T-helper 2 cell (primary cell): ENCODE data around the gene ZNF487.
"Not testable (repeated sequence)": the region's sequence is repeated elsewhere in the genome, so short reads cannot be mapped to it uniquely, and the experiment has no call there.

Experiments used
- DNase-seq, 5 experiments: peaks; one replicate each; pipeline versions ENCODE4 v3.0.0 to v3.0.0-alpha.2; 2012 to 2022

The ZNF487 gene

DNA sequence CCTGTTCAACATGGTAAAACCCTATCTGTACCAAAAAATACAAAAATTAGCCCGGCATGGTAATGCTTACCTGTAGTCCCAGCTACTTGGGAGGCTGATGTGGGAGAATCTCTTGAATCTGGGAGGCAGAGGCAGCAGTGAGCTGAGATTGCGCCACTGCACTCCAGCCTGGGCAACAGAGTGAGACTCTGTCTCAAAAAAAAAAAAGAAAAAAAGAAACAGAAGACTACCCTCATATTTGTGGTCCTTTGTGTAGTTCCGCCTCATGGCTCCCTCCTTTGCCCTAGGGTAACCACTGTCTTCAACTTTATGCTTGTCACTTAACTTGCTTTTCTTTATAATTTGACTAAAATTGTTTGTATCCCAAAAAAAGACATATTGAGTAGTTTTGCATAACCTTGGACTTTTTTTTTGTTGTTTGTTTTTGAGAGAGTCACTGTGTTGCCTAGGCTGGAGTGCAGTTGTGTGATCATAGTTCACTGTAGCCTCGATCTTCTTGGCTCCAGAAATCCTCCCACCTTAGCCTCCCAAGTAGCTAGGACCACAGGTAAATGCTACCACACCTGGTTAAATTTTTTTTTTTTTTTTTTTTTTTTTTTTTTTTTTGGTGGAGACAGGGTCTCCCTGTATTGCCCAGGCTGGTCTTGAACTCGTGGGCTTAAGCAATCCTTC lies 3.7 kb downstream of the ZNF487 start:
- DNase-seq, result no peak

- no peak for DNase-seq
These were observed 7.4 kb downstream of the ZNF487 start for GRCh38 chr10:43444323-43444722.

DNA sequence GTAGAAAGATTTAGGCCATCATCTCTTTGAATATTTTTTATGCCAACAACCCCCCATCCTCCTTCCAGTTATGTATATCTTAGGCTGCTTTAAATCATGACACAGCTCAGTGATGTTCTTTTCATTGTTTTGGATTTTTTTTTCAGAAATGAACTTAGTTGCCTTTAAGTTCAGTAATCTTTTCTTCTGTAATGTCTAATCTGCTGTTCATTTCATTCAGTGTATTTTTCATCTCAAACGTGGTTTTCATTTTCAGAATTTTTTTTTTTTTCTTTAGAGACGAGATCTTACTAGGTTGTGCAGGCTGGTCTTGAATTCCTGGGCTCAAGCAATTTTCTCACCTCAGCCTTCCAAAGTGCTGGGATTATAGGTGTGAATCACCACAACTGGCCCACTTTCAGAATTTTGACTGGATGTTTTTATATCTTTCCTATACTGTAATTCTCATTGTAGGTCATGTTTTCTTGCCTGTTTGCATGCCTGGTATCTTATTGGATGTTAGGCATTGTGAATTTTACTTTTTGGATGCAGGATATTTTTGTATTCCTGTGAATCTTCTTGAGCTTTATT lies 8.1 kb downstream of the ZNF487 start:
- DNase-seq, result no peak

- DNase-seq, result peak in 1 of 5 experiments; percentile 10
These were observed 9.5 kb downstream of the ZNF487 start for GRCh38 chr10:43446219-43447017.

DNA sequence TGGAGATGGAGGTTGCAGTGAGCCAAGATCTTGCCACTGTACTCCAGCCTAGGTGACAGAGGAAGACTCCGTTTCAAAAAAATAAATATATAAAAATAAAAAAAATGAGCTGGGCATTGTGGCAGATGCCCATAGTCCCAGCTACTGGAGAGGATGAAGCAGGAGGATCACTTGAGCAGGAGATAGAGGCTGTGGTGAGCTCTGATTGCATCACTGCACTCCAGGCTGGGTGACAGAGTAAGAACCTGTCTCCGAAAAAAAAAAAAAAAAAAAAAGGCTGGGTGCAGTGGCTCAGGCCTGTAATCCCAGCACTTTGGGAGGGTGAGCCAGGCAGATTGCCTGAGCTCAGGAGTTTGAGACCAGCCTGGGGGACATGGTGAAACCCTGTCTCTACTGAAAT lies 11.8 kb downstream of the ZNF487 start:
- no peak for DNase-seq

DNA sequence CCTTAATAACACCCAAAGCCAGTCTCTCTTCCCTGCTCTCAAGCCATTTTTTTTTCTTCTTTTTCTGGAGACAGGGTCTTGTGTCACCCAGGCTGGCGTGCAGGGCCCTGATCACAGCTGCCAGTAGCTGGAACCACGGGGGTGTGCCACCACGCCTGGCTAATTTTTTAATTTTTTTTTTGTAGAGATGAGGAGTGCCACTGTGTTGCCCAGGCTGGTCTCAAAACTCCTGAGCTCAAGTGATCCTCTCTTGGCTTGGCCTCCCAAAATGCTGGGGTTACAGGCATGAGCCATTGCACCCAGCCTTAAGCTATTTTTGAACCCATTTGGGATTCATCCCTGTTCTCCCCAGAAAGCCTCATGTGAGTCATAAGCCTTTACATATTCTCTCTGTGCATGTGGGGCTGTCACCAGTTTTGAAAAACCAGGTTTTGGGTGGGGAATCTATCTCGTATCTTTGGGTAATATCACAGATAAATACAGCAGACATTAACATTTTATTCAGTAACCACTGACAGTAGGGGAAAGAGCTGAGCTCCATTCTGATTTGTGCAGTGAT lies 15.5 kb downstream of the ZNF487 start:
- DNase-seq, result no peak

DNA sequence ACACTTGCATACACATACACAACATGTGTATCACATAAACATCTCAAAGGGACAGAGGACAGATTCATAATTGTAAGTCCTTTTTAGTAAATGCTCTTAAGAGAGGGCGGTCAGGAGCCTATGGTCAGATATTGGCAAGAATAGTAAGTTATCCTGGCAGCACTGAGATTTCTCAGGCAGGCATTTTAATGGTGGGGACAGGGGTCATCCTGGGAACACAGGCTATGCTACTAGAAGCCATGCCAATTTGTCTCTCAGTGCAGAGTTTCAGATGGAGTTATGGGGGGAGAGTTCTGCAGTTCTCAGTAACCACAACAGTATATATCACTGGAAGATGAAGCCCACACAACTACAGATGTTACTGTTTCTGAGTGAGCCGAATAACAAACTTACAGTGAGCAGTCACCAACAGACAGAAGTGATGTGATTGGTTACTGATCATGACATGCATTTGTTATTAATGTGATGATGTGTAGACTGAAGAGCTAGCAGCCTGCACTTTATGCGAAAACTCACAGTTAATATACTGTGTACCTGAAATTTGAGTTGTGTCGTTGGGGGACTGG lies 16.4 kb downstream of the ZNF487 start:
- DNase-seq, result peak in 1 of 5 experiments; percentile 93

- peak in 1 of 5 experiments; percentile 35 for DNase-seq
These were observed 17.1 kb downstream of the ZNF487 start for GRCh38 chr10:43454025-43454424.

DNA sequence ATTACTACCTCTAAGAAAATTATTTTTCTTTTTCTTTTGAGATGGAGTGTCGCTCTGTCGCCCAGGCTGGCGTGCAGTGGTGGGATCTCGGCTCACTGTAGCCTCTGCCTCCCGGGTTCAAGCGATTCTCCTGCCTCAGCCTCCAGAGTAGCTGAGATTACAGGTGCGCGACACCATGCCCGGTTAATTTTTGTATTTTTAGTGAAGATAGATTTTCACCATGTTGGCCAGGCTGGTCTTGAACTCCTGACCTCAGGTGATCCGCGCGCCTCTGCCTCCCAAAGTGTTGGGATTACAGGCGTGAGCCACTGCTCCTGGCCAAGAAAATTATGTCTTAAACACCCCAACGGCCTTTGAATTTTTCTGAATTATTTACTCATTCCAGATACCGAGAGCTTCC lies 19.6 kb downstream of the ZNF487 start:
- not testable (repeated sequence) for DNase-seq

DNA sequence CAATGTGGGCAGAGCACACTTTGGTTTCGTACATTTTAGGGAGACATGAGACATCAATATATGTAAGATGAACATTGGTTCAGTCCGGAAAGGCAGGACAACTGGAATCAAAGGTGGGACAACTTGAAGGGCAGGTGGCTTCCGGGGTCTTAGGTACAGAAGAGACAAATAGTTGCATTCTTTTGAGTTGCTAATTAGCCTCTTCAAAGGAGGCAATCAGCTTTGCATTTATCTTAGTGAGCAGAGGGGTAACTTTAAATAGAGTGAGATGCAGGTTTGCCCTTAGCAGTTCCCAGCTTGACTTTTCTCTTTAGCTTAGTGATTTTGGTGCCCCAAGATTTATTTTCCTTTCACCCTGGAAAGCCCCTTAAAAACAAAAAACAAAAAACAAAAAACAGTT lies 21.3 kb downstream of the ZNF487 start:
- no peak for DNase-seq

DNA sequence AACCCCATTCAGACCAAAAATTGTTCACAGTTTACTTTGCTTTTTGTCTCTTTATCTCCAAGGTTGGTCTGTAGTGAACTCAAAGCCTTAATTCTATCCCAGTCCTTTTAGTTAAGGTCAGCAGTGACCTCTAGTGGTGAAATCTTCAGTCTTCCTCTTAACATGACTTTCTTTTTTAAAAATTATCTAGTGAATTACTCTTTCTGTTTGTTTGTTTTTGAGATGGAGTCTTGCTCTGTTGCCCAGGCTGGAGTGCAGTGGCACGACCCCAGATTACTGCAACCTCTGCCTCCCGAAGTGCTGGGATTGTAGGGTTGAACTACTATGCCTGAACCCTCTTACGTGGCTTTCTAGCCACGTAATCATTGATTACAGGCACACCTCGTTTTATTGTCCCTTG lies 25.0 kb downstream of the ZNF487 start:
- peak in 2 of 5 experiments; percentile 47 to 85 for DNase-seq

- not testable (repeated sequence) for DNase-seq
These were observed 28.3 kb downstream of the ZNF487 start for GRCh38 chr10:43465086-43465735.

DNA sequence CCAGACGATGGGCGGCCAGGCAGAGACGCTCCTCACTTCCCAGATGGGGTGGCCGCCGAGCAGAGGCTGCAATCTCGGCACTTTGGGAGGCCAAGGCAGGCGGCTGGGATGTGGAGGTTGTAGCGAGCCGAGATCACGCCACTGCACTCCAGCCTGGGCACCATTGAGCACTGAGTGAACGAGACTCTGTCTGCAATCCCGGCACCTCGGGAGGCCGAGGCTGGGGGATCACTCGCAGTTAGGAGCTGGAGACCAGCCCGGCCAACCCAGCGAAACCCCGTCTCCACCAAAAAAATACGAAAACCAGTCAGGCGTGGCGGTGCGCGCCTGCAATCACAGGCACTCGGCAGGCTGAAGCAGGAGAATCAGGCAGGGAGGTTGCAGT lies 28.8 kb downstream of the ZNF487 start:
- not testable (repeated sequence) for DNase-seq

- no peak for DNase-seq
These were observed 34.2 kb downstream of the ZNF487 start for GRCh38 chr10:43471146-43471545.

- no peak for DNase-seq
These were observed 35.2 kb downstream of the ZNF487 start for GRCh38 chr10:43471935-43472720.

- DNase-seq, result no peak
These were observed 42.4 kb downstream of the ZNF487 start for GRCh38 chr10:43479275-43479674.

- DNase-seq, result no peak
These were observed 45.6 kb downstream of the ZNF487 start for GRCh38 chr10:43482319-43483078.

DNA sequence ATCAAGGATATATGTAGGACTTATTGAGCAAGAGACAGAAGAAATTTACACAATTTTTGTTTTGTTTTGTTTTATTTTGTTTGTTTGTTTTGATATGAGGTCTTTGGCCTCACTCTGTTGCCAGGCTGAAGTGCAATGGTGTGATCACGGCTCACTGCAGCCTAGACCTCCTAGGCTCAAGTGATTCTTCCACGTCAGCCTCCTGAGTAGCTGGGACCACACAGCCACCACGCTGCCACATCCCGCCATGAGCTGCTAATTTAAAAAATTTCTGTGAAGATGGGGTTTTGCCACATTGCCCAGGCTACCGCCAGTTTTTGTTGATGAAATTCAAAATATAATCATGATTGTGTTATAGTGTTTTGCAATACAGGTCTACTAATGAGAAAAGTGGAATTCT lies 54.9 kb downstream of the ZNF487 start:
- DNase-seq, result no peak

DNA sequence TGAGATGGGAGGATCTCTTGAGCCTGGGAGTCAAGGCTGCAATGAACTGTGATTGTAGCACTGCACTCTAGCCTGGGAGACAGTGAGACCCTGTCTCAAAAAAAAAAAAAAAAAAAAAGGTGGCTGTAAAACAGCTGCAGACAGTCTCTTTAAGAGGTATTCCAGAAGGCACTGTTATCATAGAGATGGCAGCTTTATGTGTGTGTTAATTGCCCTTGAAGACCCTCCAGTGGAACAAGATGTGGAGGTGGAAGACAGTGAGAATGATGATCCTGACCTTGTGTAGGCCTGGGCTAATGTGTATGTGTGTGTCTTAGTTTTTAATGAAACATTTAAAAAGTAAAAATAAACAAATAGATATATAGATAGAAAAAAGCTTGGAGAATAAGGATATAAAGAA lies 66.0 kb downstream of the ZNF487 start:
- DNase-seq, result no peak

- DNase-seq, result no peak
These were observed 87.7 kb downstream of the ZNF487 start for GRCh38 chr10:43524434-43525247.
